Left kidney (tissue), 2 donors: Measurements from ENCODE around the gene P2RY6. TPM values are rescaled to one million over a fixed set of nuclear protein-coding genes. Genes with fewer than 3 reads are reported as not detected.

Source experiments
- DNase-seq: peaks from one replicate; pipeline ENCODE4 v3.0.0-alpha.2; 2013
- polyA plus RNA-seq: library from polyadenylated mRNA; unstranded; fragments of 120-200 nt; gene quantifications from one replicate; pipeline ENCODE4 v1.2.1, GENCODE V29; 2013; ENCODE audit not compliant: insufficient read length

The P2RY6 gene
- polyA plus RNA-seq, 1 donor, result 0.85 TPM

- no peak for DNase-seq
Observed at GRCh38 chr11:73296501-73297230, 24.5 kb downstream of the P2RY6 start.

- no peak for DNase-seq
Observed at GRCh38 chr11:73297231-73297590, 25.1 kb downstream of the P2RY6 start.

GRCh38 chr11:73297702-73298101, 25.6 kb downstream of the P2RY6 start:
- DNase-seq, result no peak

GRCh38 chr11:73298233-73298632, 26.1 kb downstream of the P2RY6 start:
- DNase-seq, result no peak

GRCh38 chr11:73299751-73300150, 27.6 kb downstream of the P2RY6 start:
- no peak for DNase-seq

- DNase-seq, result no peak
Observed at GRCh38 chr11:73306069-73306841, 34.1 kb downstream of the P2RY6 start.

- no peak for DNase-seq
Observed at GRCh38 chr11:73306977-73307322, 34.8 kb downstream of the P2RY6 start.

GRCh38 chr11:73307323-73308002, 35.3 kb downstream of the P2RY6 start:
- DNase-seq, result peak; percentile 98

GRCh38 chr11:73308003-73308960, 36.1 kb downstream of the P2RY6 start, which contains the start of gene ARHGEF17:
TSS of gene ARHGEF17 (plus strand) at chr11:73308276. CDS start at chr11:73308639, 363 bp downstream.
- DNase-seq, result peak; percentile 88

- no peak for DNase-seq
Observed at GRCh38 chr11:73308961-73309919, 37.1 kb downstream of the P2RY6 start.

- DNase-seq, result no peak
Observed at GRCh38 chr11:73310076-73310475, 37.9 kb downstream of the P2RY6 start.

- no peak for DNase-seq
Observed at GRCh38 chr11:73310661-73311393, 38.7 kb downstream of the P2RY6 start.

- no peak for DNase-seq
Observed at GRCh38 chr11:73311394-73311869, 39.3 kb downstream of the P2RY6 start.

- DNase-seq, result no peak
Observed at GRCh38 chr11:73312036-73312435, 39.9 kb downstream of the P2RY6 start.

GRCh38 chr11:73312851-73313327, 40.8 kb downstream of the P2RY6 start:
- no peak for DNase-seq

GRCh38 chr11:73313652-73314051, 41.5 kb downstream of the P2RY6 start:
- no peak for DNase-seq

GRCh38 chr11:73314117-73314961, 42.2 kb downstream of the P2RY6 start:
- peak; percentile 82 for DNase-seq

GRCh38 chr11:73315293-73316020, 43.3 kb downstream of the P2RY6 start:
- no peak for DNase-seq
